ENCODE measurements around the gene DDX1.
"Not testable (repeated sequence)": the region's sequence is repeated elsewhere in the genome, so short reads cannot be mapped to it uniquely, and the experiment has no call there.

DDX1 gene

GRCh38 chr2:15594291-15595256 is 2.9 kb downstream of the DDX1 start:
- DNase-seq (ENCODE audit: extremely low read depth in 1 of 2, low read depth in 1 of 2): no peak

GRCh38 chr2:15595342-15595905 is 3.8 kb downstream of the DDX1 start:
- DNase-seq (ENCODE audit: extremely low read depth in 1 of 2, low read depth in 1 of 2): no peak

DNA sequence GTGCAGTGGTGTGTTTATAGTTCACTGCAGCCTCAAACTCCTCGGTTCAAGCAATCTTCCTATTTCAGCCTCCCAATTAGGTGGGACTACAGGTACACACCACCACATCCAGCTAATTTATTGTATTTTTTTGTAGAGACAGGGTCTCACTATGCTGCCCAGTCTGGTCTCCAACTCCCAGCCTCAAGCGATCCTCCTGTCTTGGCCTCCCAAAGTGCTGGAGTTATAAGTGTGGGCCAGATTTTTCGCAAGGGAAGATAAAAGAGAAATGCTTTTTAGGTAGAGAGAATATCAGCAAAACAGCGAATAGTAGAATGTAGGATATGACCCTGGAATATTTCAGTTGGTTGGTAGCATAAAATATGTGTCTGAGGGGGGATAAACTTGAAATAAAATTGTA is 4.3 kb downstream of the DDX1 start:
- DNase-seq (ENCODE audit: extremely low read depth in 1 of 2, low read depth in 1 of 2): no peak

- no peak for DNase-seq (ENCODE audit: extremely low read depth in 1 of 2, low read depth in 1 of 2)
Observed at GRCh38 chr2:15596350-15596749, 4.7 kb downstream of the DDX1 start.

DNA sequence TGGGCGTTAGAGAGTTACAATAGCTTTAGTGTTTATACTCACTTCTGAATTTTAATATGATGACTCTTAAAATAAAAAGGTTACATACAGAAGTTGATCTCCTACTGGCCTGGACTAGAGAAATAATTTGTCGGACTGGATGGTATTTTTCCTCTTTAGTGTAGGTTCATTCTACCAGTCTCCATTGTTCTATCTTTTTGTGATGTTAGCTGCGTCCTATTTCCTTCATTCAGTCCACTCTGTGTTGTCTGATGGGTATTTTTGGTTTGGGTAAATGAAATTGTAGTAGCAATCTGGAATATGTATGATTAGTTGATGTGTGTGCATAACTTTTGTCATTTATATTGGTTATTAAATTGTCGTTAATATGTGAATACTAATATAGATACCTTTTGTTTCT is 5.3 kb downstream of the DDX1 start:
- DNase-seq (ENCODE audit: extremely low read depth in 1 of 2, low read depth in 1 of 2): no peak

DNA sequence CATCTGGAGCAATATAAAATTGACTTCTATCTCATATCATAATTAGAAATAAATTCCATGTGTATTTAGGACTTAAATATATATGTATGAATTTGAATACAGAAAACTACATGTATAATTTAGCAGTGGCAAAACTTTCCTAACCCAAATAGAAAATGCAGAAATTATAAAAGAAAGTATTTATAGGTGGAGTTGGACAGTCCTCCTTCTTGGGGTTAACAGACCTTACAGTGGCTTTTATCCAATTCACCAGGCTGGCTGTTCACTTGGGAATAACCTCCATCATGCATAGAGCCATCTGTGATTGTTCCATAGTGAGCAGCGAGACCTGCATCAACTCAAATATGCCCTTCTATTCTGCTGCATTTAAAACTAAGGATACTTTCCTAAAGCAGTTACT is 8.3 kb downstream of the DDX1 start:
- DNase-seq (ENCODE audit: extremely low read depth in 1 of 2, low read depth in 1 of 2): no peak

- DNase-seq (ENCODE audit: extremely low read depth in 1 of 2, low read depth in 1 of 2): no peak
Observed at GRCh38 chr2:15601681-15602080, 10.0 kb downstream of the DDX1 start.

GRCh38 chr2:15602393-15602792 is 10.7 kb downstream of the DDX1 start:
- DNase-seq (ENCODE audit: extremely low read depth in 1 of 2, low read depth in 1 of 2): no peak

DNA sequence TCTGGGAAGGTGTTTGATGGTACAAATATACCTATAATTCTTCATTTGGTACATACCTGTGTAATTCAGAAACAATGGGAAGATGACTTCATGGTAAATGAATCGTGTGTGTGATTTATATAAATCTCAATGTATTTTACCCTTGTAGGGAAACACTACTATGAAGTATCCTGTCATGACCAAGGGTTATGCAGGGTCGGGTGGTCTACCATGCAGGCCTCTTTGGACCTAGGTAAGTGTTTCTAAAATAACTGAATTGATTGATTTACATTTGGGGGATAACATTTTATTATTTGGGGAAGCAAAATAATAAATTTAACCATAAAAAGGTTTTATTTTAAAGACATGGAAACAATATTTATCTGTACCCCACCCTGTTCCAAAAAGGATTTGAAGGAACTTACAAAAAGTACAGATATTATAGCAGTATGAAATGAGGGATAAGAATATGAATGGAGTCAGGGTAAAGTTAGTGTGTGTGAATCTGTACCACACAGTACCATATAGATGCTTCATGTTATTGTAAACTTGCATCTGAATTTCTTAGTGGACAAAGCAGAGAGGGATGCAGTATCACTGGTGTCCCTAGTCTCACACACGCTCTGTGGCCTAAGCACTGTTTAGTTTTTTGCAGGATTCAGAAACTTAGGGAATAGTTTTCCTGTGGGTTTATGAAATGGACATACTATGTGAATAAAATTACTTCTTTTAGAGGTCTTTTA is 11.5 kb downstream of the DDX1 start:
- no peak for DNase-seq (ENCODE audit: extremely low read depth in 1 of 2, low read depth in 1 of 2)

DNA sequence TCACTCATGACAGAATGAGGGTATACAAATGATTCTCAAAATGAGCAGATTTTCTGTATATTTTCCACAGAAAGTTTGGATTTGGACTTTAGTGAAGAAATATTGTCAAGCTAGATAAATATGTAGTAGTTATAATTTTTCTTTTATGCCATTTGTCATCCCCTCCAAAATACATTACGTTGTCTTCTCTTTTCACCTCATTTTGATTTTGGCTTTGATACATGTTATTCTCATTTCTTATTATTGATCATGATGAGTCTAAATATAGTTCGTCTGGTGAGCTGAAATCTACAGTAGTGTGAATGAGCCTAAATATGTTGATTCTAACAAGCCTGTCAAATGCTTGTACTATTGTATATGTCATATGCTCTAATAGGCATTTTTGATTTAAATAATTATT is 12.3 kb downstream of the DDX1 start:
- no peak for DNase-seq (ENCODE audit: extremely low read depth in 1 of 2, low read depth in 1 of 2)

DNA sequence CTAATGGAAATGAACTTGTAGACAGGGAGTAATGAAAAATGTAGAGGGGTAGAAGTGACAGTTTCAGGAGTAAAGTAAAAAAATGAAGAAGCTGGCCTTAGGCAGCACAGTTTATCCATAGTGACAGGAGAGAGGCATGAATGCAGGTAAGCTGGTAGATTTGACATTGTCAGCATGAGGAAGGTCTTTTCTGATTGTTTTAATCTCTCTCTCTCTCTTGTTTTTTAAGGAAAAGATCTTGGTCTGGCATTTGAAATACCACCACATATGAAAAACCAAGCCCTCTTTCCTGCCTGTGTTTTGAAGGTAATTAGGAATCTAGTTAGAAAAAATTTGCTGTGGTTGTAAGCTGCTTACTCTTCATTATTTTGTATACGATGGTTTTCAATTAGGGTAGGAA is 14.1 kb downstream of the DDX1 start:
- DNase-seq (ENCODE audit: extremely low read depth in 1 of 2, low read depth in 1 of 2): no peak

GRCh38 chr2:15606481-15607441 is 15.1 kb downstream of the DDX1 start:
- DNase-seq (ENCODE audit: extremely low read depth in 1 of 2, low read depth in 1 of 2): no peak

- DNase-seq (ENCODE audit: extremely low read depth in 1 of 2, low read depth in 1 of 2): no peak
Observed at GRCh38 chr2:15607709-15608391, 16.2 kb downstream of the DDX1 start.

- no peak for DNase-seq (ENCODE audit: extremely low read depth in 1 of 2, low read depth in 1 of 2)
Observed at GRCh38 chr2:15608392-15608761, 16.7 kb downstream of the DDX1 start.

DNA sequence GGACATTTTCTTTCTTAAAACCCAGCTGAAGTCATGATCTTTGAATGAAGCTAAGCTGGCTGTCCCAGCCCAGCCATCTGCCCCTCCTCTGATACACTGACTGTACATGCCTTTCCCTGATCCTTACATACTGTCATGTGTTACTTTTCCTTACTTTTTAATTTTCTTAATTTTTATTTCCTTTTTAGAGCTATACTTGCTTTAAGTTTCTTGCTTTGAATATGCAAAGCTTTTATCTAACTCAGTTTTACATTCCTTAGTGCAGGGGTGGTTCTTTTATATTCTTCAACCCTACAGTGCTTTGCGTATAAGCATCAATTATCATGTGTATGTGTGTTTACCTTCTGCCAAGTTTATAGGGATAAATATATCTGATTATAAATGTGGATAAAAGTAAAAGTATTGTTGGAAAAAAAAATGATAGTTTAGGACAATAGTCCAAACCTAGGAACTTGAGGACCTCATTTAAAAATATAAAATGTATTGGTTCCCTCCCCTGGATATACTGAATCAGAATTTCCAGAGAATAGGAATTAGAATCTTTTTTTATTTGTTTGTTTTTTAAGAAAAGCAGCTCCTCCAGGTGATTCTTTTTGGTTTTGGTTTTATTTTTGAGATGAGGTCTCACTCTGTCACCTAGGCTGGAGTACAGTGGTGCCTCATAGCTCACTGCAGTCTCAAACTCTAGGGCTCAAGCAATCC is 17.8 kb downstream of the DDX1 start:
- no peak for DNase-seq (ENCODE audit: extremely low read depth in 1 of 2, low read depth in 1 of 2)

GRCh38 chr2:15610430-15610952 is 18.8 kb downstream of the DDX1 start:
- no peak for DNase-seq (ENCODE audit: extremely low read depth in 1 of 2, low read depth in 1 of 2)

GRCh38 chr2:15612101-15612500 is 20.4 kb downstream of the DDX1 start:
- DNase-seq (ENCODE audit: extremely low read depth in 1 of 2, low read depth in 1 of 2): not testable (repeated sequence)

DNA sequence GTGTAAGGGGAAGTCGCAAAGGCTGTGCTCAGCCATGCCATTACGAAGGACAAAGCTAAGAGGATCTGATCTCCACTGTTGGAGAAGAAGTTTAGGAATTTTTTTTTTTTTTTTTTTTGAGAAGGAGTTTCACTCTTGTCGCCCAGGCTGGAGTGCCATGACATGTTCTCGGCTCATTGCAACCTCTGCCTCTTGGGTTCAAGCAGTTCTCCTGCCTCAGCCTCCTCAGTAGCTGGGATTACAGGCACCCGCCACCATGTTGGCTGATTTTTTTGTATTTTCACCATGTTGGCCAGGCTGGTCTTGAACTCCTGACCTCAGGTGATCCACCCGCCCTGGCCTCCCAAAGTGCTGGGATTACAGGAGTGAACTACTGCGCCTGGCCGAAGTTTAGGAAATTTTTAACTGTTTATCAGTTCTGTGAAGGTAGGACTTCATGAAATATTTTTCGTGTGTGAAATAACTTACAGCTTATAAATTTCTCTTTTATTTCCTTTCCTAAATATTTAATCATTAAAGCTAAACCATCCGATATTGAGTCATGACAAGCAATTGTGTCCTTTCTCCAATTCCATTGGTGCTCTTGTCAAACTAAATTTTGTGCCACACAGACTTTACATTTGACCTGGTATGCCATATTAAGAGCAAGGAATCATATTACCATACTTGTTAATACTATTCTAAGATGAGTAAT is 22.2 kb downstream of the DDX1 start:
- no peak for DNase-seq (ENCODE audit: extremely low read depth in 1 of 2, low read depth in 1 of 2)
